Sigmoid colon (tissue), 7 donors: ENCODE results near the gene SDC4. TPM values are rescaled to one million over a fixed set of nuclear protein-coding genes. Genes with fewer than 3 reads are reported as not detected.

Source experiments
- DNase-seq: peaks from one replicate; pipeline ENCODE4 v3.0.0-alpha.2; 2019
- H3K27ac ChIP-seq, 4 donors: fragments of 200-600 bp; sonication (generic); one replicate each; pipeline ENCODE4 v1.5.1; 2016 to 2019; ENCODE audit warnings: mild to moderate bottlenecking in 1 of 4
- H3K27me3 ChIP-seq, 3 donors: fragments of 200-600 bp; sonication (generic); one replicate each; pipeline ENCODE4 v1.5.1; 2019; ENCODE audit warnings: mild to moderate bottlenecking in 1 of 3
- H3K36me3 ChIP-seq, 4 donors: fragments of 200-600 bp; sonication (generic); one replicate each; pipeline ENCODE4 v1.5.1; 2016 to 2019
- H3K4me1 ChIP-seq, 4 donors: fragments of 200-600 bp; sonication (generic); one replicate each; pipeline ENCODE4 v1.5.1; 2017 to 2019
- H3K4me3 ChIP-seq, 4 donors: fragments of 200-600 bp; sonication (generic); one replicate each; pipeline ENCODE4 v1.5.1; 2017 to 2019; ENCODE audit warnings: mild to moderate bottlenecking in 2 of 4, moderate library complexity in 1 of 4
- H3K9me3 ChIP-seq, 4 donors: fragments of 200-600 bp in 3 of 4; sonication (generic) in 3 of 4; one replicate each; pipeline versions ENCODE4 v1.5.1 to v1.6.1; 2013 to 2019
- EP300 ChIP-seq, 4 donors: sonication (generic); formaldehyde crosslinking; IDR thresholded peaks; one replicate each; pipeline ENCODE4 v1.6.1; 2017; ENCODE audit warnings: antibody characterized with exemption in 4 of 4
- POLR2A ChIP-seq, 2 donors: fragments of 450-650 bp; IDR thresholded peaks; one replicate each; pipeline ENCODE4 v1.6.1; 2016; ENCODE audit warnings: antibody characterized with exemption in 2 of 2, mild to moderate bottlenecking in 2 of 2, moderate library complexity in 2 of 2
- POLR2AphosphoS5 ChIP-seq, 4 donors: sonication (generic); formaldehyde crosslinking; IDR thresholded peaks; one replicate each; pipeline ENCODE4 v1.6.1; 2017; ENCODE audit warnings: antibody characterized with exemption in 4 of 4
- WGBS, 2 donors: extraction: QIAGEN DNeasy Blood & Tissue Kit; methylation state at CpG; one replicate each; pipeline ENCODE4 v1.1.7; 2013; 5-methylcytosine and 5-hydroxymethylcytosine counted together
- intact Hi-C: fragments of 100-400 bp; cut with DNase I; formaldehyde crosslinking; loops from one replicate; pipeline ENCODE4 v1.15.1; 2023
- polyA plus RNA-seq, 3 donors: library from polyadenylated mRNA; stranded (reverse); fragments of 200-250 nt; gene quantifications; one replicate each; pipeline ENCODE4 v1.2.3, GENCODE V29; 2013
- total RNA-seq, 4 donors: library from RNA; depleted of rRNA; stranded (reverse); fragments of >200 nt; gene quantifications; one replicate each; pipeline ENCODE4 v1.1.0, GENCODE V29; 2016
- TF ChIP-seq, protein P1 (sequence below), 4 experiments: fragments of 450-650 bp in 3 of 4; fragments of 200-600 bp in 1 of 4; IDR thresholded peaks; one replicate each; pipeline ENCODE4 v1.5.1; 2016 to 2019; ENCODE audit warnings: antibody characterized with exemption in 4 of 4, mild to moderate bottlenecking in 3 of 4, moderate library complexity in 2 of 4
- donor health status: healthy with polysubstance abuse.
- donor health status: Bipolar disorder and iron deficiency.
- donor health status: healthy.

The SDC4 gene
- total and polyA plus RNA-seq, 7 donors = 22.2 to 149 (median 79.9) TPM

DNA sequence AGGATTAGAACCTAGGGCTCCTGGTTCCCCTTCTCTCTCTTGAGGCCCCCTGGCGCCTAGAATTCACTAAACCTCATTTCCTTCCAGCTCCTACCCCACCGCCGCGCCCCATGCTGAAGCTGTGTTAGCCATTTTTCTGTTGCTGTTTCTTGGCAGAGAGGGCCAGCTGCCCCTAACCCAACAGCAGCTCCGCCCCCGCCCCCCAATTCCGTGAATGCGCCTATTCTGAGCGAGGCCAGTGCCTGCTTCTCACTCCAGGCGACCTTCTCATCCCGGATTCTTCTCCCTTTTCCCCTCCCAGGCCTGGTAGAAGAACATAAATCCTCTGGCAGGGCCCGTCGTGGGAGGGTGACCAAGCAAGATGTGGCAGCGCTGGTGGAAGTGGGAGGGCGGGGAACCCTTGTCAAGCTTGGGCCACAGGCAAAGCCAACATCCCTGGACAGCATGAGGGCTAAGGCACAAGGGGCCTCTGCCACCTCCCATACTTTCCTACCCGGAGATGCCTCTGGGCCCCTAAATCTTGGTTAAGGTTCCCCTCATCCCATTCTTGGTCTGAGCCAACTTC lies 41.1 kb downstream of the SDC4 start:
- TF ChIP-seq POLR2A (IDR thresholded peaks at IDR 0.05) = no peak
- TF ChIP-seq EP300 (IDR thresholded peaks at IDR 0.05) = no peak
- TF ChIP-seq, protein P1, sequence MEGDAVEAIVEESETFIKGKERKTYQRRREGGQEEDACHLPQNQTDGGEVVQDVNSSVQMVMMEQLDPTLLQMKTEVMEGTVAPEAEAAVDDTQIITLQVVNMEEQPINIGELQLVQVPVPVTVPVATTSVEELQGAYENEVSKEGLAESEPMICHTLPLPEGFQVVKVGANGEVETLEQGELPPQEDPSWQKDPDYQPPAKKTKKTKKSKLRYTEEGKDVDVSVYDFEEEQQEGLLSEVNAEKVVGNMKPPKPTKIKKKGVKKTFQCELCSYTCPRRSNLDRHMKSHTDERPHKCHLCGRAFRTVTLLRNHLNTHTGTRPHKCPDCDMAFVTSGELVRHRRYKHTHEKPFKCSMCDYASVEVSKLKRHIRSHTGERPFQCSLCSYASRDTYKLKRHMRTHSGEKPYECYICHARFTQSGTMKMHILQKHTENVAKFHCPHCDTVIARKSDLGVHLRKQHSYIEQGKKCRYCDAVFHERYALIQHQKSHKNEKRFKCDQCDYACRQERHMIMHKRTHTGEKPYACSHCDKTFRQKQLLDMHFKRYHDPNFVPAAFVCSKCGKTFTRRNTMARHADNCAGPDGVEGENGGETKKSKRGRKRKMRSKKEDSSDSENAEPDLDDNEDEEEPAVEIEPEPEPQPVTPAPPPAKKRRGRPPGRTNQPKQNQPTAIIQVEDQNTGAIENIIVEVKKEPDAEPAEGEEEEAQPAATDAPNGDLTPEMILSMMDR (IDR thresholded peaks at IDR 0.05) = no peak
- no peak for TF ChIP-seq POLR2AphosphoS5 (IDR thresholded peaks at IDR 0.05)
- no peaks in the 10 kb centered on the region for H3K36me3 ChIP-seq
- no peaks in the 10 kb centered on the region for H3K9me3 ChIP-seq
- intact Hi-C loops = no loop called here
- no peak overlapping the region for H3K4me3 ChIP-seq
- H3K4me1 ChIP-seq = peaks cover 0 to 15% (median 7%) of the 10 kb centered on the region in 4 donors
- no peak for DNase-seq
- 51 to 66% methylated on average over 16 of the region's 16 CpGs for WGBS, 2 donors
- H3K27ac ChIP-seq = no peak overlapping the region
- H3K27me3 ChIP-seq = peaks cover 8 to 56% (median 37%) of the 10 kb centered on the region in 3 donors

DNA sequence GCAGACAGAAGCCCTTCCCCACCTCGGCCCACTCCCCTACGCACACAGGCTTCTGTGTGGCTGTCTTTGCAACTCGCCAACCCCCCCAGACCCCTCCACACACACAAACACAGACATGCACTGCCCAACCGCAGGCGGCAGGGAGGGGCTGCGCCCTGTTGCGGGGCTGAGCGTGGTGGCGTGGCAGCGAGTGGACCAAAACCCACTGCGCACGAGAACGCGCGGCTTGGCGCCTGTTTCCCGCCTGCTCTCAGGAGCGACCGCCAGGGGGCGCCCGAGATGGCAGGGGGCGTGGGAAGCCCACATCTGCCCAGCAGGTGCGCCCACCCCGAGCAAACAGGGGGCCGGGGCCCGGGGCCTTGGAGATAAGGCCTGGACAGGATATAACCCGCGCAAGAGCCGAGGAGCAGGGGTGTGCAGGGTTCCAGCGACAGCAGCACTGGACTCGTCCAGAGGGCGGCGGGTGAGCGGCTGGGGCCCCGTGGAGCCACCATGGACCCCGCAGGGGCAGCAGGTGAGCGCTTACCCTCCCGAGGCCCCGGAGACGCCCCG lies 41.7 kb downstream of the SDC4 start, which contains the start of gene RBPJL:
Gene RBPJL (plus strand): TSS at position 410 of the 552 bp plus-strand sequence. CDS start 83 bp downstream, at position 493.
- DNase-seq = no peak
- peaks cover 5 to 49% (median 30%) of the 10 kb centered on the region in 3 donors for H3K27me3 ChIP-seq
- H3K4me1 ChIP-seq = peaks cover 0 to 12% (median 5%) of the 10 kb centered on the region in 4 donors
- no peak within 1 kb of the TSS for H3K4me3 ChIP-seq
- no peak within 1 kb of the TSS for H3K27ac ChIP-seq
- intact Hi-C loops = no loop called here
- H3K9me3 ChIP-seq = no peaks in the 10 kb centered on the region
- TF ChIP-seq POLR2AphosphoS5 (IDR thresholded peaks at IDR 0.05) = no peak
- TF ChIP-seq, protein P1 (IDR thresholded peaks at IDR 0.05) = peak; percentile 42 to 76 (median 60)
- whole genome bisulfite sequencing, 2 donors = 20 to 22% methylated on average over 41 of the region's 41 CpGs
- no peaks in the 10 kb centered on the region for H3K36me3 ChIP-seq

DNA sequence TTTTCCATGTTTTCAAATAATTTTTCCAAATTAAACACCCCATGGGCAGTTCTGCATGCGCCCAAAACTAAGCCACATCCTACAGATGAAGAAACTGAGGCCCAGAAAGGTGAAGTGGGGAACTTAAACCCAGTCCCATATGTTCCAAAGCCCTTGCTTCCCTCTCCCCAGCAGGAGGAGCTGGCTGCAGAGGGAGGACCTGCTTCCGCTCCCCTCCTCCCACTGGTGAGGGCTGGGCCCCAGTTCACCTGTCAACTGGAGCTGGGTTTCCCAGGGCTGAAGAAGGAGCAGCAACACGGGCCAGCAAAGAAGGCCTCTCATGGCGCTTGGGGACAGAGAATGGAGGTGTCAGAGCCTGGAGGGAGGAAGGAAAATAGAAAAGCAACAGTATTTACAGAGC lies 43.0 kb downstream of the SDC4 start:
- Histone ChIP-seq H3K4me3 (no peak overlapping the region), H3K4me1 (peaks cover 0 to 8% (median 3%) of the 10 kb centered on the region in 4 donors), H3K9me3 (no peaks in the 10 kb centered on the region), H3K36me3 (no peaks in the 10 kb centered on the region), H3K27ac (no peak overlapping the region), H3K27me3 (peaks cover 5 to 41% (median 26%) of the 10 kb centered on the region in 3 donors)
- no peak for DNase-seq
- TF ChIP-seq POLR2A (IDR thresholded peaks at IDR 0.05) = no peak
- TF ChIP-seq EP300 (IDR thresholded peaks at IDR 0.05) = no peak
- TF ChIP-seq POLR2AphosphoS5 (IDR thresholded peaks at IDR 0.05) = no peak
- TF ChIP-seq, protein P1 (IDR thresholded peaks at IDR 0.05) = no peak
- intact Hi-C loops = no loop called here
- WGBS, 2 donors = 46 to 61% methylated on average over 4 of the region's 4 CpGs

GRCh38 chr20:45304464-45304999 lies 43.7 kb downstream of the SDC4 start:
- H3K4me1 ChIP-seq = peaks cover 0 to 8% (median 3%) of the 10 kb centered on the region in 4 donors
- H3K36me3 ChIP-seq = no peaks in the 10 kb centered on the region
- H3K4me3 ChIP-seq = no peak overlapping the region
- no peak for DNase-seq
- no peak overlapping the region for H3K27ac ChIP-seq
- TF ChIP-seq EP300 (IDR thresholded peaks at IDR 0.05) = no peak
- TF ChIP-seq, protein P1 (IDR thresholded peaks at IDR 0.05) = no peak
- TF ChIP-seq POLR2AphosphoS5 (IDR thresholded peaks at IDR 0.05) = no peak
- no peak for TF ChIP-seq POLR2A (IDR thresholded peaks at IDR 0.05)
- H3K9me3 ChIP-seq = no peaks in the 10 kb centered on the region
- WGBS, 2 donors = 70 to 80% methylated on average over 43 of the region's 43 CpGs
- intact Hi-C loops = no loop called here
- H3K27me3 ChIP-seq = peaks cover 5 to 41% (median 26%) of the 10 kb centered on the region in 3 donors
